GM23338 (cell line): Measurements from ENCODE around the gene MTA1. TPM values are rescaled to one million over a fixed set of nuclear protein-coding genes. Genes with fewer than 3 reads are reported as not detected.

Experiments
- ATAC-seq: fragments of 200-7000 bp; cut with Tn5 transposase; 3 replicates; pipeline ENCODE4 v1.9.1; 2020
- DNase-seq: peaks from one replicate; pipeline ENCODE4 v3.0.0-alpha.2; 2015; ENCODE audit warnings: low spot score
- H2AFZ ChIP-seq: fragments of 200-600 bp; sonication (generic); 2 replicates; pipeline ENCODE4 v1.8.0; 2016; ENCODE audit warnings: antibody characterized with exemption, mild to moderate bottlenecking, moderate library complexity
- H3F3A ChIP-seq: fragments of 200-600 bp; sonication (generic); replicated peaks from 2 replicates; pipeline ENCODE4 v1.8.0; 2017; ENCODE audit warnings: antibody characterized with exemption, mixed run types, low read depth
- H3K27ac ChIP-seq: fragments of 200-600 bp; sonication (generic); 2 replicates; pipeline ENCODE4 v1.6.1; 2016; ENCODE audit warnings: low read depth
- H3K27me3 ChIP-seq: fragments of 200-600 bp; sonication (generic); 2 replicates; pipeline ENCODE4 v1.8.0; 2016; ENCODE audit warnings: mild to moderate bottlenecking, mixed run types, moderate library complexity; ENCODE audit not compliant: insufficient read depth
- H3K36me3 ChIP-seq: fragments of 200-600 bp; sonication (generic); 2 replicates; pipeline ENCODE4 v1.8.0; 2016; ENCODE audit warnings: mild to moderate bottlenecking; ENCODE audit not compliant: insufficient read depth
- H3K4me1 ChIP-seq: fragments of 200-600 bp; sonication (generic); 2 replicates; pipeline ENCODE4 v1.8.0; 2016; ENCODE audit warnings: mild to moderate bottlenecking, moderate library complexity; ENCODE audit not compliant: insufficient read depth
- H3K4me2 ChIP-seq: fragments of 200-600 bp; sonication (generic); 2 replicates; pipeline ENCODE4 v1.7.1; 2017; ENCODE audit warnings: mixed run types
- H3K4me3 ChIP-seq: fragments of 200-600 bp; sonication (generic); 2 replicates; pipeline ENCODE4 v1.6.1; 2016; ENCODE audit warnings: mixed run types
- H3K79me2 ChIP-seq: fragments of 200-600 bp; sonication (generic); replicated peaks from 2 replicates; pipeline ENCODE4 v1.8.0; 2017; ENCODE audit warnings: mild to moderate bottlenecking; ENCODE audit not compliant: insufficient read depth
- H3K9me2 ChIP-seq: fragments of 200-600 bp; sonication (generic); 2 replicates; pipeline ENCODE4 v1.8.0; 2017; ENCODE audit not compliant: insufficient read depth
- H4K20me1 ChIP-seq: fragments of 200-600 bp; sonication (generic); replicated peaks from 2 replicates; pipeline ENCODE4 v1.8.0; 2017; ENCODE audit warnings: mild to moderate bottlenecking; ENCODE audit not compliant: insufficient read depth
- H3K27ac Mint-ChIP-seq: 2 replicates; pipeline ENCODE4 v1.8.0; 2020; ENCODE audit warnings: inconsistent platforms, mild to moderate bottlenecking, moderate library complexity, mixed read lengths
- H3K27me3 Mint-ChIP-seq: 3 replicates; pipeline ENCODE4 v1.8.0; 2022; ENCODE audit warnings: low read depth, mild to moderate bottlenecking, moderate library complexity, mixed read lengths, inconsistent platforms; ENCODE audit not compliant: insufficient read depth, poor library complexity
- H3K36me3 Mint-ChIP-seq: 3 replicates; pipeline ENCODE4 v1.8.0; 2021; ENCODE audit warnings: low read depth, mild to moderate bottlenecking, inconsistent platforms, moderate library complexity, mixed read lengths
- H3K4me1 Mint-ChIP-seq: 3 replicates; pipeline ENCODE4 v1.8.0; 2020; ENCODE audit warnings: mild to moderate bottlenecking, inconsistent platforms, mixed read lengths
- H3K4me3 Mint-ChIP-seq: 3 replicates; pipeline ENCODE4 v1.8.0; 2021; ENCODE audit warnings: moderate library complexity, mild to moderate bottlenecking, inconsistent platforms, mixed read lengths
- H3K9me3 Mint-ChIP-seq: 3 replicates; pipeline ENCODE4 v1.8.0; 2020; ENCODE audit warnings: moderate library complexity, mild to moderate bottlenecking, inconsistent platforms, mixed read lengths
- EZH2 ChIP-seq: fragments of 200-600 bp; sonication (generic); IDR thresholded peaks from one replicate; pipeline ENCODE4 v1.8.0; 2017; ENCODE audit warnings: antibody characterized with exemption, mild to moderate bottlenecking, low read depth; ENCODE audit not compliant: unreplicated experiment
- NANOG ChIP-seq: IDR thresholded peaks from 2 replicates; pipeline ENCODE4 v1.6.1; 2016; ENCODE audit warnings: antibody characterized with exemption, borderline replicate concordance
- STAT1 ChIP-seq: IDR thresholded peaks from one replicate; pipeline ENCODE4 v1.6.1; 2016; ENCODE audit warnings: antibody characterized with exemption; ENCODE audit not compliant: unreplicated experiment
- ZNF114 ChIP-seq: fragments of 250-450 bp; sonication (Bioruptor Pico); IDR thresholded peaks from 2 replicates; pipeline ENCODE4 v1.5.0; 2020; ENCODE audit warnings: mild to moderate bottlenecking, moderate library complexity
- ZNF331 ChIP-seq: fragments of 250-450 bp; sonication (Bioruptor Pico); IDR thresholded peaks from 2 replicates; pipeline ENCODE4 v1.5.0; 2020; ENCODE audit warnings: low read depth, mild to moderate bottlenecking, moderate library complexity
- polyA plus RNA-seq: library from polyadenylated mRNA; unstranded; fragments of >200 nt; fragmentation: Nextera tagmentation; extraction: Ambion mirVana; gene quantifications from 2 replicates; pipeline ENCODE4 v1.2.1, GENCODE V29; 2016
- total RNA-seq: library from RNA; depleted of rRNA; stranded (reverse); fragments of >200 nt; shearing (Covaris generic); gene quantifications from 2 replicates; pipeline ENCODE4 v1.2.3, GENCODE V29; 2014
- TF ChIP-seq, protein P1 (sequence below), 2 experiments: fragments of 200-600 bp in 1 of 2; sonication (generic) in 1 of 2; conservative IDR thresholded peaks; 2 replicates each; pipeline versions ENCODE4 v1.5.1 to v1.6.1; 2016 to 2017; ENCODE audit warnings: antibody characterized with exemption in 2 of 2, low read depth in 2 of 2, mild to moderate bottlenecking in 2 of 2, moderate library complexity in 1 of 2
- TF ChIP-seq, protein P2 (sequence below): fragments of 250-450 bp; sonication (Bioruptor Pico); IDR thresholded peaks from 2 replicates; pipeline ENCODE4 v1.5.0; 2020; ENCODE audit warnings: mild to moderate bottlenecking, moderate library complexity
- TF ChIP-seq, protein P3 (sequence below): IDR thresholded peaks from one replicate; pipeline ENCODE4 v1.6.1; 2018; ENCODE audit warnings: antibody characterized with exemption; ENCODE audit not compliant: unreplicated experiment

MTA1 gene
- total and polyA plus RNA-seq, 2 experiments from 2014 or later: 53.3 to 126 TPM

DNA sequence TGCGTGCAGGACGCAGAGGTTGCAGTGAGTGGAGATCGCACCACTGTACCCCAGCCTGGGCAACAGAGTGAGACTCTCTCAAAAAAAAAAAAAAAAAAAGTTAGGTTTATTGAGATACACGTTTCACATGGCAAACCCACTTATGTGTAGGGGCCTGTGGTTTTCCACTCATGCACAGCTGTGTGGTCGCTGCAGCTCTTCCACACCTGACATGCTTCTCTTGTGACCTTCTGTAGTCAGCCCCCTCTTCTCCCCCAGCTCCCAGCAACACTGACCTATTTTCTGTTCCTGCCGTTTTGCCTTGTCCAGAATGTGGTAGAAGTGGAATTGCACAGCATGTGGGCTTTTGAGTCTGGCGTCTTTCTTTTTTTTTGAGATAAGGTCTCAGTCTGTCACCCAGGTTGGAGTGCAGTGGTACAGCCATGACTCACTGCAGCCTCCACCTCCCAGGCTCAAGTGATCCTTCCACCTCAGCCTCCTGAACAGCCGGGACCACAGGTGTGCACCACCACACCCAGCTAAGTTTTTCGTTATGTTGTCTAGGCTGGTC is 8.4 kb downstream of the MTA1 start (continued):
- TF ChIP-seq, protein P1, sequence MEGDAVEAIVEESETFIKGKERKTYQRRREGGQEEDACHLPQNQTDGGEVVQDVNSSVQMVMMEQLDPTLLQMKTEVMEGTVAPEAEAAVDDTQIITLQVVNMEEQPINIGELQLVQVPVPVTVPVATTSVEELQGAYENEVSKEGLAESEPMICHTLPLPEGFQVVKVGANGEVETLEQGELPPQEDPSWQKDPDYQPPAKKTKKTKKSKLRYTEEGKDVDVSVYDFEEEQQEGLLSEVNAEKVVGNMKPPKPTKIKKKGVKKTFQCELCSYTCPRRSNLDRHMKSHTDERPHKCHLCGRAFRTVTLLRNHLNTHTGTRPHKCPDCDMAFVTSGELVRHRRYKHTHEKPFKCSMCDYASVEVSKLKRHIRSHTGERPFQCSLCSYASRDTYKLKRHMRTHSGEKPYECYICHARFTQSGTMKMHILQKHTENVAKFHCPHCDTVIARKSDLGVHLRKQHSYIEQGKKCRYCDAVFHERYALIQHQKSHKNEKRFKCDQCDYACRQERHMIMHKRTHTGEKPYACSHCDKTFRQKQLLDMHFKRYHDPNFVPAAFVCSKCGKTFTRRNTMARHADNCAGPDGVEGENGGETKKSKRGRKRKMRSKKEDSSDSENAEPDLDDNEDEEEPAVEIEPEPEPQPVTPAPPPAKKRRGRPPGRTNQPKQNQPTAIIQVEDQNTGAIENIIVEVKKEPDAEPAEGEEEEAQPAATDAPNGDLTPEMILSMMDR (conservative IDR thresholded peaks at IDR 0.05; ENCODE audit: low read depth in 2 of 2): no peak
- TF ChIP-seq EZH2 (no peak), NANOG (no peak), STAT1 (no peak), ZNF114 (CRISPR knock-in tag) (no peak), ZNF331 (no peak)
- TF ChIP-seq, protein P2, sequence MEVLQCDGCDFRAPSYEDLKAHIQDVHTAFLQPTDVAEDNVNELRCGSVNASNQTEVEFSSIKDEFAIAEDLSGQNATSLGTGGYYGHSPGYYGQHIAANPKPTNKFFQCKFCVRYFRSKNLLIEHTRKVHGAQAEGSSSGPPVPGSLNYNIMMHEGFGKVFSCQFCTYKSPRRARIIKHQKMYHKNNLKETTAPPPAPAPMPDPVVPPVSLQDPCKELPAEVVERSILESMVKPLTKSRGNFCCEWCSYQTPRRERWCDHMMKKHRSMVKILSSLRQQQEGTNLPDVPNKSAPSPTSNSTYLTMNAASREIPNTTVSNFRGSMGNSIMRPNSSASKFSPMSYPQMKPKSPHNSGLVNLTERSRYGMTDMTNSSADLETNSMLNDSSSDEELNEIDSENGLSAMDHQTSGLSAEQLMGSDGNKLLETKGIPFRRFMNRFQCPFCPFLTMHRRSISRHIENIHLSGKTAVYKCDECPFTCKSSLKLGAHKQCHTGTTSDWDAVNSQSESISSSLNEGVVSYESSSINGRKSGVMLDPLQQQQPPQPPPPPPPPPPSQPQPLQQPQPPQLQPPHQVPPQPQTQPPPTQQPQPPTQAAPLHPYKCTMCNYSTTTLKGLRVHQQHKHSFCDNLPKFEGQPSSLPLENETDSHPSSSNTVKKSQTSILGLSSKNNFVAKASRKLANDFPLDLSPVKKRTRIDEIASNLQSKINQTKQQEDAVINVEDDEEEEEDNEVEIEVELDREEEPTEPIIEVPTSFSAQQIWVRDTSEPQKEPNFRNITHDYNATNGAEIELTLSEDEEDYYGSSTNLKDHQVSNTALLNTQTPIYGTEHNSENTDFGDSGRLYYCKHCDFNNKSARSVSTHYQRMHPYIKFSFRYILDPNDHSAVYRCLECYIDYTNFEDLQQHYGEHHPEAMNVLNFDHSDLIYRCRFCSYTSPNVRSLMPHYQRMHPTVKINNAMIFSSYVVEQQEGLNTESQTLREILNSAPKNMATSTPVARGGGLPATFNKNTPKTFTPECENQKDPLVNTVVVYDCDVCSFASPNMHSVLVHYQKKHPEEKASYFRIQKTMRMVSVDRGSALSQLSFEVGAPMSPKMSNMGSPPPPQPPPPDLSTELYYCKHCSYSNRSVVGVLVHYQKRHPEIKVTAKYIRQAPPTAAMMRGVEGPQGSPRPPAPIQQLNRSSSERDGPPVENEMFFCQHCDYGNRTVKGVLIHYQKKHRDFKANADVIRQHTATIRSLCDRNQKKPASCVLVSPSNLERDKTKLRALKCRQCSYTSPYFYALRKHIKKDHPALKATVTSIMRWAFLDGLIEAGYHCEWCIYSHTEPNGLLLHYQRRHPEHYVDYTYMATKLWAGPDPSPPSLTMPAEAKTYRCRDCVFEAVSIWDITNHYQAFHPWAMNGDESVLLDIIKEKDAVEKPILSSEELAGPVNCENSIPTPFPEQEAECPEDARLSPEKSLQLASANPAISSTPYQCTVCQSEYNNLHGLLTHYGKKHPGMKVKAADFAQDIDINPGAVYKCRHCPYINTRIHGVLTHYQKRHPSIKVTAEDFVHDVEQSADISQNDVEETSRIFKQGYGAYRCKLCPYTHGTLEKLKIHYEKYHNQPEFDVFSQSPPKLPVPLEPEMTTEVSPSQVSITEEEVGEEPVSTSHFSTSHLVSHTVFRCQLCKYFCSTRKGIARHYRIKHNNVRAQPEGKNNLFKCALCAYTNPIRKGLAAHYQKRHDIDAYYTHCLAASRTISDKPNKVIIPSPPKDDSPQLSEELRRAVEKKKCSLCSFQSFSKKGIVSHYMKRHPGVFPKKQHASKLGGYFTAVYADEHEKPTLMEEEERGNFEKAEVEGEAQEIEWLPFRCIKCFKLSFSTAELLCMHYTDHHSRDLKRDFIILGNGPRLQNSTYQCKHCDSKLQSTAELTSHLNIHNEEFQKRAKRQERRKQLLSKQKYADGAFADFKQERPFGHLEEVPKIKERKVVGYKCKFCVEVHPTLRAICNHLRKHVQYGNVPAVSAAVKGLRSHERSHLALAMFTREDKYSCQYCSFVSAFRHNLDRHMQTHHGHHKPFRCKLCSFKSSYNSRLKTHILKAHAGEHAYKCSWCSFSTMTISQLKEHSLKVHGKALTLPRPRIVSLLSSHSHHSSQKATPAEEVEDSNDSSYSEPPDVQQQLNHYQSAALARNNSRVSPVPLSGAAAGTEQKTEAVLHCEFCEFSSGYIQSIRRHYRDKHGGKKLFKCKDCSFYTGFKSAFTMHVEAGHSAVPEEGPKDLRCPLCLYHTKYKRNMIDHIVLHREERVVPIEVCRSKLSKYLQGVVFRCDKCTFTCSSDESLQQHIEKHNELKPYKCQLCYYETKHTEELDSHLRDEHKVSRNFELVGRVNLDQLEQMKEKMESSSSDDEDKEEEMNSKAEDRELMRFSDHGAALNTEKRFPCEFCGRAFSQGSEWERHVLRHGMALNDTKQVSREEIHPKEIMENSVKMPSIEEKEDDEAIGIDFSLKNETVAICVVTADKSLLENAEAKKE: no peak

DNA sequence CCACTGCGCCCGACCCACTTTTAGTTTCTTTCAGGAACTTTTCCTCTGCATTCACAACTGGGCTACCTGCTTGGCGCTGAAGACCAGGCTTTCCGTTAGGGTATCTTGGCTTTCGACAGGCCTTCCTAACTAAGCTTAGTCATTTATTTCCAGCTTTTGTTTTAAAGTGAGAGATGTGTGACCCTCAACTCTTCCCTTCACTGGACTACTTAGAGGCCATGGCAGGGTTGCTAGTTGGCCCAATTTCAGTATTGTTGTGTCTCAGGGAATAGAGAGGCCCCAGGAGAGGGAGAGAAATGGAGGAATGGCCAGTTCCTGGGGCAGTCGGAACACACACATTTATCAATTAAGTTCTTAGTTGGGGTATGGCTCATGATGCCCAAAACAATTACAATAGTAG is 10.4 kb downstream of the MTA1 start:
- Mint-ChIP-seq H3K4me3 (no peak overlapping the region; the same call in 2 of the 3 replicates), H3K36me3 (peaks cover 54% of the 10 kb centered on the region), H3K27ac (no peak overlapping the region; the same call in 1 of the 2 replicates), H3K4me1 (peaks cover 12% of the 10 kb centered on the region), H3K9me3 (no peaks in the 10 kb centered on the region), H3K27me3 (peaks cover 2% of the 10 kb centered on the region)
- H3K27ac ChIP-seq: no peak overlapping the region
- no peak overlapping the region for H2AFZ ChIP-seq
- H3K4me1 ChIP-seq: 0 out of 2 replicates have a peak, but pooled peaks cover 3% of the 10 kb centered on the region
- TF ChIP-seq, protein P3, sequence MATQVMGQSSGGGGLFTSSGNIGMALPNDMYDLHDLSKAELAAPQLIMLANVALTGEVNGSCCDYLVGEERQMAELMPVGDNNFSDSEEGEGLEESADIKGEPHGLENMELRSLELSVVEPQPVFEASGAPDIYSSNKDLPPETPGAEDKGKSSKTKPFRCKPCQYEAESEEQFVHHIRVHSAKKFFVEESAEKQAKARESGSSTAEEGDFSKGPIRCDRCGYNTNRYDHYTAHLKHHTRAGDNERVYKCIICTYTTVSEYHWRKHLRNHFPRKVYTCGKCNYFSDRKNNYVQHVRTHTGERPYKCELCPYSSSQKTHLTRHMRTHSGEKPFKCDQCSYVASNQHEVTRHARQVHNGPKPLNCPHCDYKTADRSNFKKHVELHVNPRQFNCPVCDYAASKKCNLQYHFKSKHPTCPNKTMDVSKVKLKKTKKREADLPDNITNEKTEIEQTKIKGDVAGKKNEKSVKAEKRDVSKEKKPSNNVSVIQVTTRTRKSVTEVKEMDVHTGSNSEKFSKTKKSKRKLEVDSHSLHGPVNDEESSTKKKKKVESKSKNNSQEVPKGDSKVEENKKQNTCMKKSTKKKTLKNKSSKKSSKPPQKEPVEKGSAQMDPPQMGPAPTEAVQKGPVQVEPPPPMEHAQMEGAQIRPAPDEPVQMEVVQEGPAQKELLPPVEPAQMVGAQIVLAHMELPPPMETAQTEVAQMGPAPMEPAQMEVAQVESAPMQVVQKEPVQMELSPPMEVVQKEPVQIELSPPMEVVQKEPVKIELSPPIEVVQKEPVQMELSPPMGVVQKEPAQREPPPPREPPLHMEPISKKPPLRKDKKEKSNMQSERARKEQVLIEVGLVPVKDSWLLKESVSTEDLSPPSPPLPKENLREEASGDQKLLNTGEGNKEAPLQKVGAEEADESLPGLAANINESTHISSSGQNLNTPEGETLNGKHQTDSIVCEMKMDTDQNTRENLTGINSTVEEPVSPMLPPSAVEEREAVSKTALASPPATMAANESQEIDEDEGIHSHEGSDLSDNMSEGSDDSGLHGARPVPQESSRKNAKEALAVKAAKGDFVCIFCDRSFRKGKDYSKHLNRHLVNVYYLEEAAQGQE: no peak
- H3F3A ChIP-seq: 0 out of 2 replicates have a peak, but pooled peaks cover 2% of the 10 kb centered on the region
- H3K4me3 ChIP-seq: no peak overlapping the region
- DNase-seq: no peak
- ATAC-seq: no peak
- peaks cover 84% of the 10 kb centered on the region for H4K20me1 ChIP-seq
- H3K4me2 ChIP-seq: no peak overlapping the region
- H3K79me2 ChIP-seq: peaks cover 98% of the 10 kb centered on the region
- no peaks in the 10 kb centered on the region for H3K36me3 ChIP-seq
- H3K27me3 ChIP-seq: no peaks in the 10 kb centered on the region
- no peaks in the 10 kb centered on the region for H3K9me2 ChIP-seq
